ENCODE measurements around the gene MSS51. TPM values are rescaled to one million over a fixed set of nuclear protein-coding genes. Genes with fewer than 3 reads are reported as not detected.

The MSS51 gene
- 0.54 and 0.55 TPM in 2 replicates for total RNA-seq

- H3K36me3 ChIP-seq (ENCODE audit: control insufficient read depth, insufficient read depth, low read length): peaks cover 2% of the 10 kb centered on the region
- H3K4me3 ChIP-seq (ENCODE audit: low read depth, low read length): no peak within 1 kb of the TSS
- TF ChIP-seq, protein P1, sequence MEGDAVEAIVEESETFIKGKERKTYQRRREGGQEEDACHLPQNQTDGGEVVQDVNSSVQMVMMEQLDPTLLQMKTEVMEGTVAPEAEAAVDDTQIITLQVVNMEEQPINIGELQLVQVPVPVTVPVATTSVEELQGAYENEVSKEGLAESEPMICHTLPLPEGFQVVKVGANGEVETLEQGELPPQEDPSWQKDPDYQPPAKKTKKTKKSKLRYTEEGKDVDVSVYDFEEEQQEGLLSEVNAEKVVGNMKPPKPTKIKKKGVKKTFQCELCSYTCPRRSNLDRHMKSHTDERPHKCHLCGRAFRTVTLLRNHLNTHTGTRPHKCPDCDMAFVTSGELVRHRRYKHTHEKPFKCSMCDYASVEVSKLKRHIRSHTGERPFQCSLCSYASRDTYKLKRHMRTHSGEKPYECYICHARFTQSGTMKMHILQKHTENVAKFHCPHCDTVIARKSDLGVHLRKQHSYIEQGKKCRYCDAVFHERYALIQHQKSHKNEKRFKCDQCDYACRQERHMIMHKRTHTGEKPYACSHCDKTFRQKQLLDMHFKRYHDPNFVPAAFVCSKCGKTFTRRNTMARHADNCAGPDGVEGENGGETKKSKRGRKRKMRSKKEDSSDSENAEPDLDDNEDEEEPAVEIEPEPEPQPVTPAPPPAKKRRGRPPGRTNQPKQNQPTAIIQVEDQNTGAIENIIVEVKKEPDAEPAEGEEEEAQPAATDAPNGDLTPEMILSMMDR (IDR thresholded peaks at IDR 0.05; ENCODE audit: insufficient read depth, low read length, poor library complexity, severe bottlenecking): no peak
- no peaks in the 10 kb centered on the region for H3K27me3 ChIP-seq (ENCODE audit: control insufficient read depth, insufficient read depth, low read length)
- no peak for DNase-seq (ENCODE audit: low read depth)
These were observed at the start of gene MSS51 for GRCh38 chr10:73433538-73433867. Gene MSS51 (minus strand): TSS chr10:73433561. CDS start chr10:73428284, 5,277 bp downstream.

- H3K36me3 ChIP-seq (ENCODE audit: control insufficient read depth, insufficient read depth, low read length): no peaks in the 10 kb centered on the region
- TF ChIP-seq, protein P1 (IDR thresholded peaks at IDR 0.05; ENCODE audit: insufficient read depth, low read length, poor library complexity, severe bottlenecking): no peak
- H3K4me3 ChIP-seq (ENCODE audit: low read depth, low read length): no peak overlapping the region
- H3K27me3 ChIP-seq (ENCODE audit: control insufficient read depth, insufficient read depth, low read length): no peaks in the 10 kb centered on the region
- DNase-seq (ENCODE audit: low read depth): no peak
These were observed 46.8 kb upstream of the MSS51 start for GRCh38 chr10:73480158-73480557.

- no peak for DNase-seq (ENCODE audit: low read depth)
- Histone ChIP-seq H3K27me3 (ENCODE audit: control insufficient read depth, insufficient read depth, low read length) (no peaks in the 10 kb centered on the region), H3K4me3 (ENCODE audit: low read depth, low read length) (no peak overlapping the region), H3K36me3 (ENCODE audit: control insufficient read depth, insufficient read depth, low read length) (no peaks in the 10 kb centered on the region)
- TF ChIP-seq, protein P1 (IDR thresholded peaks at IDR 0.05; ENCODE audit: insufficient read depth, low read length, poor library complexity, severe bottlenecking): no peak
These were observed 45.3 kb upstream of the MSS51 start for GRCh38 chr10:73478636-73479035.

DNA sequence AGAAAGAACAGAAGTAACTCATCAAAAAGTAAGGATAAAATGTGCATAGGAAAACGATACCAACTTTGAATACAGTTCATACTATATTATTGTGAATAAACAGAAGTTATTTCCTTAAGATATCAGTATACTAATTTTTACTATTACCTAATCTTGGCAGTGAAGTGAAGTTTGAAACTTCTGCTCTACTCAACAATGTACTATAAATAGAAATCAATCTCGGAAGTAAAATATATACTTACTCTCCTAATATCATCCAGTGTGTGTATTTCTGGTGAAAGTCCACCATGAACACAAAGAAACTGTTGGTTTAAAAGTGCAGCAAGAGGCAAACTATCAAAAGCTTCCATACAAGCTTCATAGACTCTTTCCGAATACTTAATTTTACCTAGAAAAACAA lies 37.9 kb upstream of the MSS51 start:
- TF ChIP-seq, protein P1 (IDR thresholded peaks at IDR 0.05; ENCODE audit: insufficient read depth, low read length, poor library complexity, severe bottlenecking): no peak
- DNase-seq (ENCODE audit: low read depth): no peak
- no peak overlapping the region for H3K4me3 ChIP-seq (ENCODE audit: low read depth, low read length)
- H3K36me3 ChIP-seq (ENCODE audit: control insufficient read depth, insufficient read depth, low read length): no peaks in the 10 kb centered on the region
- no peaks in the 10 kb centered on the region for H3K27me3 ChIP-seq (ENCODE audit: control insufficient read depth, insufficient read depth, low read length)

GRCh38 chr10:73469579-73469978 lies 36.2 kb upstream of the MSS51 start:
- Histone ChIP-seq H3K4me3 (ENCODE audit: low read depth, low read length) (no peak overlapping the region), H3K36me3 (ENCODE audit: control insufficient read depth, insufficient read depth, low read length) (no peaks in the 10 kb centered on the region), H3K27me3 (ENCODE audit: control insufficient read depth, insufficient read depth, low read length) (no peaks in the 10 kb centered on the region)
- TF ChIP-seq, protein P1 (IDR thresholded peaks at IDR 0.05; ENCODE audit: insufficient read depth, low read length, poor library complexity, severe bottlenecking): no peak
- no peak for DNase-seq (ENCODE audit: low read depth)

GRCh38 chr10:73467206-73467605 lies 33.8 kb upstream of the MSS51 start:
- TF ChIP-seq, protein P1 (IDR thresholded peaks at IDR 0.05; ENCODE audit: insufficient read depth, low read length, poor library complexity, severe bottlenecking): no peak
- no peak overlapping the region for H3K4me3 ChIP-seq (ENCODE audit: low read depth, low read length)
- no peak for DNase-seq (ENCODE audit: low read depth)
- no peaks in the 10 kb centered on the region for H3K27me3 ChIP-seq (ENCODE audit: control insufficient read depth, insufficient read depth, low read length)
- no peaks in the 10 kb centered on the region for H3K36me3 ChIP-seq (ENCODE audit: control insufficient read depth, insufficient read depth, low read length)
